HG02610 (cell line): Measurements from ENCODE around the gene TACC3.

Experiments
- ATAC-seq: cut with Tn5 transposase; IDR thresholded peaks from one replicate; pipeline ENCODE4 v1.9.1; 2021; ENCODE audit warnings: mild to moderate bottlenecking, moderate library complexity; ENCODE audit not compliant: unreplicated experiment

TACC3 gene

GRCh38 chr4:1756893-1757779 lies 35.8 kb downstream of the TACC3 start:
- no peak for ATAC-seq

- ATAC-seq = no peak
Observed at GRCh38 chr4:1757836-1758235, 36.5 kb downstream of the TACC3 start.

- ATAC-seq = no peak
Observed at GRCh38 chr4:1758306-1759121, 37.2 kb downstream of the TACC3 start.

- no peak for ATAC-seq
Observed at GRCh38 chr4:1759170-1759817, 38.0 kb downstream of the TACC3 start.

GRCh38 chr4:1759818-1760223 lies 38.5 kb downstream of the TACC3 start:
- no peak for ATAC-seq

- no peak for ATAC-seq
Observed at GRCh38 chr4:1760521-1761071, 39.3 kb downstream of the TACC3 start.

GRCh38 chr4:1761130-1761689 lies 39.9 kb downstream of the TACC3 start:
- no peak for ATAC-seq

- ATAC-seq = no peak
Observed at GRCh38 chr4:1762264-1763010, 41.1 kb downstream of the TACC3 start.

- no peak for ATAC-seq
Observed at GRCh38 chr4:1763070-1763549, 41.8 kb downstream of the TACC3 start.

- no peak for ATAC-seq
Observed at GRCh38 chr4:1763550-1764080, 42.3 kb downstream of the TACC3 start.

- ATAC-seq = no peak
Observed at GRCh38 chr4:1764670-1765069, 43.3 kb downstream of the TACC3 start.

- no peak for ATAC-seq
Observed at GRCh38 chr4:1765409-1766072, 44.2 kb downstream of the TACC3 start.

- ATAC-seq = no peak
Observed at GRCh38 chr4:1766106-1767060, 45.1 kb downstream of the TACC3 start.

- no peak for ATAC-seq
Observed at GRCh38 chr4:1767061-1767769, 45.9 kb downstream of the TACC3 start.

GRCh38 chr4:1767770-1768366 lies 46.5 kb downstream of the TACC3 start:
- no peak for ATAC-seq

- no peak for ATAC-seq
Observed at GRCh38 chr4:1768367-1769034, 47.2 kb downstream of the TACC3 start.
